ENCODE results near the gene LRIG1. TPM values are rescaled to one million over a fixed set of nuclear protein-coding genes. Genes with fewer than 3 reads are reported as not detected.

LRIG1 gene
- total RNA-seq, 1 experiment from 2014 or later: 14.7 TPM

GRCh38 chr3:66394019-66394752 lies 106.6 kb downstream of the LRIG1 start:
- H3K27ac Mint-ChIP-seq (ENCODE audit: unreplicated experiment): no peak overlapping the region
- no TSS peak for BruUV-seq (replicated peaks)
- TF ChIP-seq CTCF (IDR thresholded peaks at IDR 0.05; ENCODE audit: unreplicated experiment): no peak
- intact Hi-C loops (cut with micrococcal nuclease; ENCODE audit: unreplicated experiment): no loop called here
- peaks cover 11% of the 10 kb centered on the region for H3K36me3 Mint-ChIP-seq (ENCODE audit: insufficient read depth, unreplicated experiment)
- no peaks in the 10 kb centered on the region for H3K9me3 Mint-ChIP-seq (ENCODE audit: low read depth, unreplicated experiment)
- H3K4me3 Mint-ChIP-seq (ENCODE audit: low read depth, unreplicated experiment): no peak overlapping the region
- no peak for DNase-seq
- no peaks in the 10 kb centered on the region for H3K27me3 Mint-ChIP-seq (ENCODE audit: unreplicated experiment)
- no peaks in the 10 kb centered on the region for H3K4me1 Mint-ChIP-seq (ENCODE audit: low read depth, unreplicated experiment)
- CTCF ChIA-PET: interaction anchor here (0.5 kb wide), 1 partner anchor 618 kb away, joined by 3 read pairs; no protein-coding TSS in a partner anchor

GRCh38 chr3:66393333-66394005 lies 107.4 kb downstream of the LRIG1 start:
- peaks cover 11% of the 10 kb centered on the region for H3K36me3 Mint-ChIP-seq (ENCODE audit: insufficient read depth, unreplicated experiment)
- CTCF ChIA-PET: no interaction called here

GRCh38 chr3:66392966-66393332 lies 107.9 kb downstream of the LRIG1 start:
- no peak for TF ChIP-seq CTCF (IDR thresholded peaks at IDR 0.05; ENCODE audit: unreplicated experiment)
- Mint-ChIP-seq H3K36me3 (ENCODE audit: insufficient read depth, unreplicated experiment) (peaks cover 11% of the 10 kb centered on the region), H3K27me3 (ENCODE audit: unreplicated experiment) (no peaks in the 10 kb centered on the region), H3K4me3 (ENCODE audit: low read depth, unreplicated experiment) (no peak overlapping the region), H3K27ac (ENCODE audit: unreplicated experiment) (no peak overlapping the region), H3K9me3 (ENCODE audit: low read depth, unreplicated experiment) (no peaks in the 10 kb centered on the region), H3K4me1 (ENCODE audit: low read depth, unreplicated experiment) (no peaks in the 10 kb centered on the region)
- BruUV-seq (replicated peaks): no TSS peak
- CTCF ChIA-PET: no interaction called here
- DNase-seq: no peak
- intact Hi-C loops (cut with micrococcal nuclease; ENCODE audit: unreplicated experiment): no loop called here

More at GRCh38 chr3:66393333-66394005, 107.4 kb downstream of the LRIG1 start:
- intact Hi-C loops (cut with micrococcal nuclease; ENCODE audit: unreplicated experiment): no loop called here
- Mint-ChIP-seq H3K4me3 (ENCODE audit: low read depth, unreplicated experiment) (no peak overlapping the region), H3K9me3 (ENCODE audit: low read depth, unreplicated experiment) (no peaks in the 10 kb centered on the region), H3K4me1 (ENCODE audit: low read depth, unreplicated experiment) (no peaks in the 10 kb centered on the region), H3K27ac (ENCODE audit: unreplicated experiment) (no peak overlapping the region), H3K27me3 (ENCODE audit: unreplicated experiment) (no peaks in the 10 kb centered on the region)
- no peak for DNase-seq
- BruUV-seq (replicated peaks): no TSS peak
- TF ChIP-seq CTCF (IDR thresholded peaks at IDR 0.05; ENCODE audit: unreplicated experiment): no peak

GRCh38 chr3:66392512-66392911 lies 108.3 kb downstream of the LRIG1 start:
- intact Hi-C loops (cut with micrococcal nuclease; ENCODE audit: unreplicated experiment): no loop called here
- Mint-ChIP-seq H3K27me3 (ENCODE audit: unreplicated experiment) (no peaks in the 10 kb centered on the region), H3K36me3 (ENCODE audit: insufficient read depth, unreplicated experiment) (peaks cover 11% of the 10 kb centered on the region), H3K9me3 (ENCODE audit: low read depth, unreplicated experiment) (no peaks in the 10 kb centered on the region), H3K4me1 (ENCODE audit: low read depth, unreplicated experiment) (no peaks in the 10 kb centered on the region), H3K27ac (ENCODE audit: unreplicated experiment) (no peak overlapping the region), H3K4me3 (ENCODE audit: low read depth, unreplicated experiment) (no peak overlapping the region)
- CTCF ChIA-PET: interaction anchor here (0.6 to 0.7 kb wide), 2 partner anchors 421 to 1292 kb away, joined by 4 read pairs; no protein-coding TSS in a partner anchor
- DNase-seq: no peak
- no peak for TF ChIP-seq CTCF (IDR thresholded peaks at IDR 0.05; ENCODE audit: unreplicated experiment)
- BruUV-seq (replicated peaks): no TSS peak

Data from Calu3 (cell line).